Muscle of leg (tissue), 11 donors: Measurements from ENCODE around the gene TLR4. TPM values are rescaled to one million over a fixed set of nuclear protein-coding genes. Genes with fewer than 3 reads are reported as not detected.
A peak's percentile ranks its signal among the peaks of the same experiment; 100 is the strongest.

ENCODE experiments used
- DNase-seq: peaks from one replicate; pipeline ENCODE4 v3.0.0; 2013
- H3K27ac ChIP-seq: one replicate; pipeline ENCODE4 v1.5.1; 2013; ENCODE audit warnings: mild to moderate bottlenecking, low read length, control low read depth
- H3K27me3 ChIP-seq: one replicate; pipeline ENCODE4 v1.6.1; 2013; ENCODE audit warnings: low read length; ENCODE audit not compliant: control insufficient read depth, insufficient read depth
- H3K36me3 ChIP-seq: one replicate; pipeline ENCODE4 v1.6.1; 2013; ENCODE audit warnings: low read length; ENCODE audit not compliant: control insufficient read depth, insufficient read depth
- H3K4me1 ChIP-seq: one replicate; pipeline ENCODE4 v1.6.1; 2013; ENCODE audit warnings: low read length; ENCODE audit not compliant: control insufficient read depth, insufficient read depth
- H3K4me3 ChIP-seq: one replicate; pipeline ENCODE4 v1.5.1; 2013; ENCODE audit warnings: low read length, control low read depth
- H3K9me3 ChIP-seq: replicated peaks from 2 replicates; pipeline ENCODE4 v1.6.1; 2013; ENCODE audit warnings: low read depth, low read length; ENCODE audit not compliant: control insufficient read depth
- WGBS: methylation state at CpG from one replicate; pipeline ENCODE4 v1.1.5; 2013; ENCODE audit warnings: missing lambda C conversion rate; ENCODE audit not compliant: insufficient coverage; 5-methylcytosine and 5-hydroxymethylcytosine counted together
- polyA plus RNA-seq, 8 donors: library from polyadenylated mRNA; unstranded; fragments of 120-200 nt; gene quantifications; one replicate each; pipeline versions ENCODE4 v1.2.1 to v1.2.3, GENCODE V29; 2013; ENCODE audit warnings: inconsistent platforms in 1 of 8, low replicate concordance in 1 of 8; ENCODE audit not compliant: insufficient read length in 8 of 8, insufficient read depth in 1 of 8
- total RNA-seq: library from RNA; stranded (reverse); fragments of 120-200 nt; gene quantifications from one replicate; pipeline ENCODE4 v1.2.4, GENCODE V29; 2013

TLR4 gene
- total and polyA plus RNA-seq, 9 donors = 4.2 to 13.3 (median 6.4) TPM

GRCh38 chr9:117679416-117679815 is 24.8 kb upstream of the TLR4 start:
- WGBS = no CpG with 5 or more reads among the region's 2 CpGs
- Histone ChIP-seq H3K4me1 (no peaks in the 10 kb centered on the region), H3K27ac (no peak overlapping the region), H3K36me3 (no peaks in the 10 kb centered on the region), H3K9me3 (no peaks in the 10 kb centered on the region), H3K27me3 (no peaks in the 10 kb centered on the region), H3K4me3 (no peak overlapping the region)
- DNase-seq = no peak

GRCh38 chr9:117681888-117682287 is 22.3 kb upstream of the TLR4 start:
- no peaks in the 10 kb centered on the region for H3K27me3 ChIP-seq
- H3K36me3 ChIP-seq = no peaks in the 10 kb centered on the region
- WGBS = no CpG with 5 or more reads among the region's 2 CpGs
- no peak overlapping the region for H3K4me3 ChIP-seq
- H3K4me1 ChIP-seq = no peaks in the 10 kb centered on the region
- DNase-seq = no peak
- no peaks in the 10 kb centered on the region for H3K9me3 ChIP-seq
- H3K27ac ChIP-seq = no peak overlapping the region

GRCh38 chr9:117682955-117683710 is 21.1 kb upstream of the TLR4 start:
- DNase-seq = no peak
- H3K27me3 ChIP-seq = no peaks in the 10 kb centered on the region
- no CpG with 5 or more reads among the region's 3 CpGs for WGBS
- no peaks in the 10 kb centered on the region for H3K36me3 ChIP-seq
- no peaks in the 10 kb centered on the region for H3K4me1 ChIP-seq
- H3K27ac ChIP-seq = no peak overlapping the region
- H3K4me3 ChIP-seq = no peak overlapping the region
- H3K9me3 ChIP-seq = no peaks in the 10 kb centered on the region

GRCh38 chr9:117687532-117687931 is 16.7 kb upstream of the TLR4 start:
- Histone ChIP-seq H3K36me3 (no peaks in the 10 kb centered on the region), H3K27me3 (no peaks in the 10 kb centered on the region), H3K4me3 (no peak overlapping the region), H3K9me3 (no peaks in the 10 kb centered on the region), H3K27ac (no peak overlapping the region), H3K4me1 (no peaks in the 10 kb centered on the region)
- DNase-seq = no peak
- no CpG with 5 or more reads among the region's 2 CpGs for WGBS

GRCh38 chr9:117691367-117691766 is 12.8 kb upstream of the TLR4 start:
- Histone ChIP-seq H3K27ac (no peak overlapping the region), H3K4me1 (no peaks in the 10 kb centered on the region), H3K27me3 (no peaks in the 10 kb centered on the region), H3K36me3 (no peaks in the 10 kb centered on the region), H3K9me3 (no peaks in the 10 kb centered on the region), H3K4me3 (no peak overlapping the region)
- DNase-seq = no peak

GRCh38 chr9:117696154-117696553 is 8.0 kb upstream of the TLR4 start:
- DNase-seq = no peak
- H3K36me3 ChIP-seq = no peaks in the 10 kb centered on the region
- H3K4me1 ChIP-seq = no peaks in the 10 kb centered on the region
- no CpG with 5 or more reads among the region's 2 CpGs for WGBS
- H3K27ac ChIP-seq = no peak overlapping the region
- no peak overlapping the region for H3K4me3 ChIP-seq
- no peaks in the 10 kb centered on the region for H3K27me3 ChIP-seq
- H3K9me3 ChIP-seq = no peaks in the 10 kb centered on the region

- no peak for DNase-seq
- Histone ChIP-seq H3K4me1 (no peaks in the 10 kb centered on the region), H3K9me3 (no peaks in the 10 kb centered on the region), H3K27me3 (no peaks in the 10 kb centered on the region), H3K4me3 (no peak overlapping the region), H3K36me3 (no peaks in the 10 kb centered on the region), H3K27ac (no peak overlapping the region)
- 80% methylated on average over 1 of the region's 1 CpG for WGBS
These were observed 7.2 kb upstream of the TLR4 start for GRCh38 chr9:117697046-117697445.

GRCh38 chr9:117703537-117703936 is 666 bp upstream of the TLR4 start:
- no peak overlapping the region for H3K4me3 ChIP-seq
- DNase-seq = no peak

GRCh38 chr9:117704597-117704996 is 394 bp downstream of the TLR4 start:
- Histone ChIP-seq H3K36me3 (no peaks in the 10 kb centered on the region), H3K9me3 (no peaks in the 10 kb centered on the region), H3K27ac (peak overlapping the region; percentile 85), H3K27me3 (no peaks in the 10 kb centered on the region), H3K4me1 (no peaks in the 10 kb centered on the region), H3K4me3 (peak overlapping the region; percentile 36)
- WGBS = no CpG with 5 or more reads among the region's 1 CpG
- DNase-seq = no peak

More at GRCh38 chr9:117703537-117703936, 666 bp upstream of the TLR4 start:
- no peaks in the 10 kb centered on the region for H3K4me1 ChIP-seq
- peak overlapping the region; percentile 64 for H3K27ac ChIP-seq
- no peaks in the 10 kb centered on the region for H3K36me3 ChIP-seq
- no peaks in the 10 kb centered on the region for H3K9me3 ChIP-seq
- no peaks in the 10 kb centered on the region for H3K27me3 ChIP-seq
- WGBS = no CpG with 5 or more reads among the region's 3 CpGs

- Histone ChIP-seq H3K9me3 (no peaks in the 10 kb centered on the region), H3K36me3 (no peaks in the 10 kb centered on the region), H3K27me3 (no peaks in the 10 kb centered on the region), H3K4me3 (peak overlapping the region; percentile 36), H3K4me1 (no peaks in the 10 kb centered on the region), H3K27ac (peak overlapping the region; percentile 21)
- 100% methylated on average over 1 of the region's 2 CpGs for WGBS
- no peak for DNase-seq
These were observed 1.2 kb downstream of the TLR4 start for GRCh38 chr9:117705386-117705785.
